Liver (tissue), 3 donors: ENCODE data around the gene COL23A1.

ENCODE experiments used
- FOXA1 ChIP-seq: IDR thresholded peaks from 2 replicates; pipeline ENCODE4 v1.6.1; 2016; ENCODE audit warnings: antibody characterized with exemption
- FOXA2 ChIP-seq: IDR thresholded peaks from 2 replicates; pipeline ENCODE4 v1.6.1; 2016; ENCODE audit warnings: antibody characterized with exemption
- GABPA ChIP-seq, 2 donors: IDR thresholded peaks in 1 of 2; conservative IDR thresholded peaks in 1 of 2; 2 replicates each; pipeline ENCODE4 v1.6.1; 2016; ENCODE audit warnings: antibody characterized with exemption in 2 of 2, mild to moderate bottlenecking in 1 of 2, moderate library complexity in 1 of 2
- HNF4A ChIP-seq, 2 donors: conservative IDR thresholded peaks; 2 replicates each; pipeline ENCODE4 v1.6.1; 2016; ENCODE audit warnings: antibody characterized with exemption in 2 of 2, mild to moderate bottlenecking in 2 of 2
- JUND ChIP-seq, 2 donors: IDR thresholded peaks; 2 replicates each; pipeline ENCODE4 v1.6.1; 2016; ENCODE audit warnings: antibody characterized with exemption in 2 of 2
- RAD21 ChIP-seq, 2 donors: IDR thresholded peaks; 2 replicates each; pipeline ENCODE4 v1.6.1; 2016; ENCODE audit warnings: antibody characterized with exemption in 2 of 2, mild to moderate bottlenecking in 2 of 2
- SP1 ChIP-seq: IDR thresholded peaks from 2 replicates; pipeline ENCODE4 v1.6.1; 2018; ENCODE audit warnings: antibody characterized with exemption, mild to moderate bottlenecking
- TAF1 ChIP-seq: conservative IDR thresholded peaks from 2 replicates; pipeline ENCODE4 v1.6.1; 2016; ENCODE audit warnings: antibody characterized with exemption, mild to moderate bottlenecking
- YY1 ChIP-seq: IDR thresholded peaks from 2 replicates; pipeline ENCODE4 v1.6.1; 2016; ENCODE audit warnings: antibody characterized with exemption, mild to moderate bottlenecking
- TF ChIP-seq, protein P1 (sequence below): fragments of 150-350 bp; IDR thresholded peaks from 2 replicates; pipeline ENCODE4 v1.5.1; 2017; ENCODE audit warnings: improper control_type of control experiment, low read depth, low read length; ENCODE audit not compliant: missing input control
- TF ChIP-seq, protein P2 (sequence below): IDR thresholded peaks from 2 replicates; pipeline ENCODE4 v1.6.1; 2016; ENCODE audit warnings: antibody characterized with exemption
- TF ChIP-seq, protein P3 (sequence below): IDR thresholded peaks from 2 replicates; pipeline ENCODE4 v1.6.1; 2016; ENCODE audit warnings: antibody characterized with exemption, mild to moderate bottlenecking
- TF ChIP-seq, protein P4 (sequence below): IDR thresholded peaks from 2 replicates; pipeline ENCODE4 v1.6.1; 2016; ENCODE audit warnings: antibody characterized with exemption
- donor health status: healthy.
- donor health status: healthy.

DNA sequence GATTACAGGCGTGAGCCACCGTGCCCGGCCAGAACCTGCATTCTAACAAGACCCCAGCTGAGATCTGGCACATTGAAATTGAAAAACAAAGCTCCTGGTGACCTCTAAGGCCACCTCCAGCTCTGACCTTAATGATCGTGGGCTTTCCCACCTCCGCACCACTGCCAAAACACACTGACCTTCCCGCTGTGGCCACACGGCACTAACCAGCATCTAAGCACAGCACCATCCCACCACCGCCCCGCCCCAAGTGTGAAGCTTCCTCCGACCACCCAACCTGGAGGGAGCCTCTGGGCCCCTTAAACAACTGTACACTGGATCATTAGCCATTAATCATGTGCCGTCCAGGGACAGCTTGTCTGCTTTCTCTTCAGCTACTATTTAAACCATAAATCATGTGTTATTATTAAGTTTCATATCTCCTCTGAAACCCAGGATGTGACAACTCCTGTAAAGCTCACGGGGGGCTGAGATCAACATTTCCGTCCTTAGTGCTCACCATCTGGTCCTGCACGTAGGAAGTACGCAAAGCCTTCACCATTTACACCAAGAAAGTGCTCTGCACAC is 80.6 kb downstream of the COL23A1 start:
- TF ChIP-seq JUND (IDR thresholded peaks at IDR 0.05) (no peak), SP1 (no peak), RAD21 (IDR thresholded peaks at IDR 0.05) (no peak), GABPA (IDR thresholded peaks at IDR 0.05 in 1 of 2, conservative IDR thresholded peaks at IDR 0.05 in 1 of 2) (no peak), FOXA2 (no peak), FOXA1 (no peak), YY1 (no peak), HNF4A (conservative IDR thresholded peaks at IDR 0.05) (no peak), TAF1 (no peak)
- TF ChIP-seq, protein P1, sequence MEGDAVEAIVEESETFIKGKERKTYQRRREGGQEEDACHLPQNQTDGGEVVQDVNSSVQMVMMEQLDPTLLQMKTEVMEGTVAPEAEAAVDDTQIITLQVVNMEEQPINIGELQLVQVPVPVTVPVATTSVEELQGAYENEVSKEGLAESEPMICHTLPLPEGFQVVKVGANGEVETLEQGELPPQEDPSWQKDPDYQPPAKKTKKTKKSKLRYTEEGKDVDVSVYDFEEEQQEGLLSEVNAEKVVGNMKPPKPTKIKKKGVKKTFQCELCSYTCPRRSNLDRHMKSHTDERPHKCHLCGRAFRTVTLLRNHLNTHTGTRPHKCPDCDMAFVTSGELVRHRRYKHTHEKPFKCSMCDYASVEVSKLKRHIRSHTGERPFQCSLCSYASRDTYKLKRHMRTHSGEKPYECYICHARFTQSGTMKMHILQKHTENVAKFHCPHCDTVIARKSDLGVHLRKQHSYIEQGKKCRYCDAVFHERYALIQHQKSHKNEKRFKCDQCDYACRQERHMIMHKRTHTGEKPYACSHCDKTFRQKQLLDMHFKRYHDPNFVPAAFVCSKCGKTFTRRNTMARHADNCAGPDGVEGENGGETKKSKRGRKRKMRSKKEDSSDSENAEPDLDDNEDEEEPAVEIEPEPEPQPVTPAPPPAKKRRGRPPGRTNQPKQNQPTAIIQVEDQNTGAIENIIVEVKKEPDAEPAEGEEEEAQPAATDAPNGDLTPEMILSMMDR, result no peak
- TF ChIP-seq, protein P2, sequence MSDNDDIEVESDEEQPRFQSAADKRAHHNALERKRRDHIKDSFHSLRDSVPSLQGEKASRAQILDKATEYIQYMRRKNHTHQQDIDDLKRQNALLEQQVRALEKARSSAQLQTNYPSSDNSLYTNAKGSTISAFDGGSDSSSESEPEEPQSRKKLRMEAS, result no peak
- TF ChIP-seq, protein P3, sequence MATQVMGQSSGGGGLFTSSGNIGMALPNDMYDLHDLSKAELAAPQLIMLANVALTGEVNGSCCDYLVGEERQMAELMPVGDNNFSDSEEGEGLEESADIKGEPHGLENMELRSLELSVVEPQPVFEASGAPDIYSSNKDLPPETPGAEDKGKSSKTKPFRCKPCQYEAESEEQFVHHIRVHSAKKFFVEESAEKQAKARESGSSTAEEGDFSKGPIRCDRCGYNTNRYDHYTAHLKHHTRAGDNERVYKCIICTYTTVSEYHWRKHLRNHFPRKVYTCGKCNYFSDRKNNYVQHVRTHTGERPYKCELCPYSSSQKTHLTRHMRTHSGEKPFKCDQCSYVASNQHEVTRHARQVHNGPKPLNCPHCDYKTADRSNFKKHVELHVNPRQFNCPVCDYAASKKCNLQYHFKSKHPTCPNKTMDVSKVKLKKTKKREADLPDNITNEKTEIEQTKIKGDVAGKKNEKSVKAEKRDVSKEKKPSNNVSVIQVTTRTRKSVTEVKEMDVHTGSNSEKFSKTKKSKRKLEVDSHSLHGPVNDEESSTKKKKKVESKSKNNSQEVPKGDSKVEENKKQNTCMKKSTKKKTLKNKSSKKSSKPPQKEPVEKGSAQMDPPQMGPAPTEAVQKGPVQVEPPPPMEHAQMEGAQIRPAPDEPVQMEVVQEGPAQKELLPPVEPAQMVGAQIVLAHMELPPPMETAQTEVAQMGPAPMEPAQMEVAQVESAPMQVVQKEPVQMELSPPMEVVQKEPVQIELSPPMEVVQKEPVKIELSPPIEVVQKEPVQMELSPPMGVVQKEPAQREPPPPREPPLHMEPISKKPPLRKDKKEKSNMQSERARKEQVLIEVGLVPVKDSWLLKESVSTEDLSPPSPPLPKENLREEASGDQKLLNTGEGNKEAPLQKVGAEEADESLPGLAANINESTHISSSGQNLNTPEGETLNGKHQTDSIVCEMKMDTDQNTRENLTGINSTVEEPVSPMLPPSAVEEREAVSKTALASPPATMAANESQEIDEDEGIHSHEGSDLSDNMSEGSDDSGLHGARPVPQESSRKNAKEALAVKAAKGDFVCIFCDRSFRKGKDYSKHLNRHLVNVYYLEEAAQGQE, result no peak
- TF ChIP-seq, protein P4, sequence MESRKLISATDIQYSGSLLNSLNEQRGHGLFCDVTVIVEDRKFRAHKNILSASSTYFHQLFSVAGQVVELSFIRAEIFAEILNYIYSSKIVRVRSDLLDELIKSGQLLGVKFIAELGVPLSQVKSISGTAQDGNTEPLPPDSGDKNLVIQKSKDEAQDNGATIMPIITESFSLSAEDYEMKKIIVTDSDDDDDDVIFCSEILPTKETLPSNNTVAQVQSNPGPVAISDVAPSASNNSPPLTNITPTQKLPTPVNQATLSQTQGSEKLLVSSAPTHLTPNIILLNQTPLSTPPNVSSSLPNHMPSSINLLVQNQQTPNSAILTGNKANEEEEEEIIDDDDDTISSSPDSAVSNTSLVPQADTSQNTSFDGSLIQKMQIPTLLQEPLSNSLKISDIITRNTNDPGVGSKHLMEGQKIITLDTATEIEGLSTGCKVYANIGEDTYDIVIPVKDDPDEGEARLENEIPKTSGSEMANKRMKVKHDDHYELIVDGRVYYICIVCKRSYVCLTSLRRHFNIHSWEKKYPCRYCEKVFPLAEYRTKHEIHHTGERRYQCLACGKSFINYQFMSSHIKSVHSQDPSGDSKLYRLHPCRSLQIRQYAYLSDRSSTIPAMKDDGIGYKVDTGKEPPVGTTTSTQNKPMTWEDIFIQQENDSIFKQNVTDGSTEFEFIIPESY, result no peak
